Measurements from ENCODE around the gene TSFM.
"Not testable (repeated sequence)": the region's sequence is repeated elsewhere in the genome, so short reads cannot be mapped to it uniquely, and the experiment has no call there.

The TSFM gene

DNA sequence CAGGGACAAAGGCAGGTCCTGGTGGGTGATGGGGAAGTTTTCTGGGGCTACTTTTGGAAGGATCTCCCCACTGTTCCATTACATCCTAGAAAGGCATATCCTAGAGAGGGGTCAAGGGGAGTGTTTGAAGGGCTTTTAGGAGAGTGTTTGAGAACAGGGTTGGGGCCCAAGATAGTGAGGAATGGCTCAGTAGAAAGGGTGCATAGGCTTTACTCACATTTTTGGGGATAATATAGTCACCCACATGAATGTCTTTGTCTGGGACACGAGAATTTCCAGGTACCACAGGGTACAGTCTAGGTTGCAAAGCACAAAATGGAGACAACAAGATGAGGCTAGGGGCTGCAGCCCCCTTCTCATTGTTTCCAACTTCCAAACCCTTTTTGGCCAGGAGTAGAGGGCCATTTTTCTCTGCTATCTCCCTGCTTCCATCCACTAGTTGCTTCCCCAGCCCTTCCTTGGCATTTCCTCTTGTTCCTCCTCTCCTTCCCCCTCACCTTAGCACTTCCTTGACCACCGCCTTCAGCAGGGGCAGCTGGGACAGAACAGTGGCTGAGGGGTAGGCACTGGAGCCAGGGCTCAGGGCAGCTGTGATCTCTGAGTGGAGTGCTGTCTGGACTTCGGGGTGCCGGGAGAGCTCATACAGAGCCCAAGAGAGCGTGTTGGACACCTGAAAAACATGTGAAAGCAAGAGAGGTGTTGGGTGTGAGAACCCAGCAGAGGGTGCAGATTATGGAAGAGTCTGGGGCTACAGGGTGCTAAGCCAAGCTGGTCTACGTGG, 18.5 kb upstream of the TSFM start:
- DNase-seq: no peak

- peak in 1 of 2 donors; percentile 23 for DNase-seq
Observed at GRCh38 chr12:57764662-57765002, 18.0 kb upstream of the TSFM start.

GRCh38 chr12:57765003-57765697, 17.4 kb upstream of the TSFM start:
- peak in 1 of 2 donors; percentile 53 for DNase-seq

DNA sequence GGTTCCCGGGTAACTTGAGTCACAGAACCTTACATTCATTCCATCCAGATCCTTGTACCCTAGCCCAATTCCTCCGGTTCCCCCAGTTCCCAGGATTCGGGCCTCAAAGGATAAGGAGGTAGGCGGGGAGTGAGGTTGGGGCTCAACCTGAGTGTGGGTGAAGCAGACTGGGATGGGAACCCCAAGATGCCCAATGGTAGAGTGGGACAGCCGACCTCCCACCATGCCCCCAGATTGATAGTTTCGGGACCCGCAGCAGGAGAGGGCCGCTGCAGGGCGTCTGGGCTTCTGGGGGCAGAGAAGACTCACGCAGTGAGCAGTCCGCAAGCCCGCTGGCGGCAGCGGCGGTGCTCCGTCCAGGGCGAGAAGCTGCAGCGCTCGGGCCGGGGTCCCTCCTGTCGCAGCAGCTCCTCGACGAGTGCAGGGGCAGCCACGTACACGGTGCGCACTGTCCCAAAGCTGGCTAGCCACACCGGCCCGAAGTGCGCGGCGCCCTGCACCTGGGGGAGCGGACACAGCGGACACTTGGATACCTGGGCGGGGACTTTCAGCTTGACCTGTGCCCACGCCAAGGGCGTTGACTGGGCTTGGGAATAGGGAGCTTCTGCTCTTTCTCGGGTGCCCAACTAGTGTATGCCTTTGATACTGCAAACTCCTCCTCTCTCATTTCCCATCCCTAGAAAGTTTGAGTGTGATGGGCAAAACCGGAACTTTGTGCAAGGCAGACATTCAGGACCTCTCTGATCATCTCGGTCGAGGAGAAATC, 16.7 kb upstream of the TSFM start:
- peak in 1 of 2 donors; percentile 5 for DNase-seq

GRCh38 chr12:57766464-57767304, 15.9 kb upstream of the TSFM start, which contains the start of gene CYP27B1:
Gene CYP27B1, minus strand, starts transcription at chr12:57767078. Its CDS starts 37 bp downstream, at chr12:57767041.
- DNase-seq: peak in 1 of 2 donors; percentile 5

DNA sequence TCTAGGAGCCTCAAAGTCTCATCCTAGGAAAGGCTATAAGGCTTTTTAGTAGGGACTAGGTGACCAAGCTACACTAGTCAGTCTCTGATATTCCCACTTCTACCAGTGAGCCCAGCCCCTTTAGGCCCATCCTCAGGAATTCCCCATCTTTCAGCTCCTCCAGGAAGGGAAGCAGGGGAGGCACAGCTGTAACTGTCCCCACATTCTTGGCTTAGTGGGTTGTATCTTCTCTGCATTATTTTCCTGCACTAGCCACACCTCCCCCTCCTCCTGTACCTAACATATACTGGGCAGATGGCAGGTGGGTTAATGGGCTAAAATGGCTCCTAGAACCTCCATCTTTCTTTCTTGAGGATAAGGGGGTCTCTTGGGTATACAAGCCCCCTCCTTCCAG, 15.3 kb upstream of the TSFM start:
- no peak for DNase-seq

DNA sequence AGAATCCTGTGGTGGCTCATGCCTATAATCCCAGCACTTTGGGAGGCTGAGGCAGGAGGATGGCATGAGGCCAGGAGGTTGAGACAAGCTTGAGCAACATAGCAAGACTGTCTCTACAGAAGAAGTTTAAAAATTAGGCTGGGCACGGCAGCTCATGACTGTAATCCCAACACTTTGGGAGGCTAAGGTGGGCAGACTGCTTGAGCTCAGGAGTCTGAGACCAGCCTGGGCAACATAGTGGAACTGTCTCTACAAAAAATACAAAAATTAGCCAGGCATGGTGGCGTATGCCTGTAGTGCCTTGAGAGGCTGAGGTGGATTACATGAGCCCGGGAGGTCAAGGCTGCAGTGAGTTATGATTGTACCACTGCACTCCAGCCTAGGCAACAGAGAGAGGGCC, 14.7 kb upstream of the TSFM start:
- no peak for DNase-seq

DNA sequence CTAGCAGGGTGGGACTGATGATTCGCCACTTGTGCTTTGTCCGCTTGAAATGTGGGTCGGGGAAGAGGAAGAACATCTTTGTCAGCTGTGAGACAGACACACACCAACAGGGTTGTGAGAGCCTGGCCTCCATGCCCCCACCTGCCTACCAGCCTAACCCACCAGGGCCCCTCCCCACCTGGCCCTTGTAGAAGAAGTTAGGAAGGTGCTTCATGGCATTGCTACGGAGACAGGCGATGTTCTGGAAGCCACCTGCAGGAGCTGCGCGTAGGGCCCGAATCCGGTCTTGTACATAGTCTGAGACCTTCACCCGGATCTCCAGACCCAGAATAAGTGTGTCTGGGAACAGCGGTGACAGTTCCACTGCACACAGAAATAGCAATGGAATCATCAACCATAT, 13.0 kb upstream of the TSFM start:
- no peak for DNase-seq

GRCh38 chr12:57770734-57771133, 11.9 kb upstream of the TSFM start:
- DNase-seq: no peak

DNA sequence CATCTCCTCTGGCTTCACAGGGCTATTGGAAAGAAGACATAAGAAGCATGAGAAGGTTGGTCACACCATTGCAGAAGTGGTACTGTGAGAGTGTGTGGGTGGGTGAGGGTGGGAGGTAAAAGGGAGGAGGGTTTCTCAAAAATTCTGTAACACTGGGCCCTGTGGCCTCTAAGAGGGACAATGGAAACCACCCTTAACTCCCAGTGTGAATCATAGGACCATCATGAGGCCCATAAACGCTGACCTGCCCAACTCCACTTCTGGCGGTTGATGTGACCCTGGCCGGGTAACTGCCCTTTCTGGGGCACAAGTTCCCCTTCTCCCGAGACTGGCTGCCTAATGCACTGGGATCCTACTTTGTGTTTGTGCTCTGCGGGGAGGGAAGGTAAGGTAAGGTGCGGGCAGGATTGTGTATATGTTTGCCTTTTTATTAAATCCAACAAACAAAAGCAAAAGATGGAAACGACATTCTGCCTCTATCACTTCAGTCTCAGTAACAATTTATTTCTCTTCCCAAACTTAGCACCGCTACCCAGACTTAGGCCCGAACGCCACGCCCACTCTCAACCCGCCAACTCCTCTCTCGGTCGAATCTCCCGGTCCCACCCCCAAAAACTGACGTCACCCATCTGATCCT, 11.2 kb upstream of the TSFM start:
- DNase-seq: peak; percentile 81 to 86

- peak; percentile 87 to 88 for DNase-seq
Observed at GRCh38 chr12:57771873-57772428, 10.6 kb upstream of the TSFM start, which contains the start of gene METTL1. Gene METTL1, minus strand, starts transcription at chr12:57772105. Its CDS starts 22 bp downstream, at chr12:57772083.

GRCh38 chr12:57772429-57773322, 9.9 kb upstream of the TSFM start, which contains the start of gene EEF1AKMT3:
Gene EEF1AKMT3, plus strand, starts transcription at chr12:57772614. Its CDS starts 111 bp downstream, at chr12:57772725.
- peak in 1 of 2 donors; percentile 44 for DNase-seq

- DNase-seq: not testable (repeated sequence)
Observed at GRCh38 chr12:57774634-57775033, 8.0 kb upstream of the TSFM start.

DNA sequence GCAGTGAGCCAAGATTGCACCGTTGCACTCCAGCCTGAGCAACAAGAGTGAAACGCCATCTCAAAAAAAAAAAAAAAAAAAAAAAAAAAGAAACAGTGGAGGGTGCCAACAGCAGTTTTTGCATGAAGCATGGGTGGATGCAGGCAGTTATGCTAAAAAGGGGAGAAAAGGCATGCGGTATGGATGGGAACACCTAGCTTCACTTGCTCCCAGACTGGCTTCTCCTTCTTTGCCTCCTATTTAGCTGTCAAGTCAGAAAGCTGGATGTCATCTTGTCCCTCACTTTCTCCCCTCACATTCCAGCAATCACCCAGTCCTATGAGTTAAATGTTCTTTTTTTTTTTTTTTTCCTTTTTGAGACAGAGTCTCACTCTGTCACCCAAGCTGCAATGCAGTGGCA, 7.5 kb upstream of the TSFM start:
- no peak for DNase-seq

GRCh38 chr12:57775563-57776246, 6.9 kb upstream of the TSFM start:
- no peak for DNase-seq

DNA sequence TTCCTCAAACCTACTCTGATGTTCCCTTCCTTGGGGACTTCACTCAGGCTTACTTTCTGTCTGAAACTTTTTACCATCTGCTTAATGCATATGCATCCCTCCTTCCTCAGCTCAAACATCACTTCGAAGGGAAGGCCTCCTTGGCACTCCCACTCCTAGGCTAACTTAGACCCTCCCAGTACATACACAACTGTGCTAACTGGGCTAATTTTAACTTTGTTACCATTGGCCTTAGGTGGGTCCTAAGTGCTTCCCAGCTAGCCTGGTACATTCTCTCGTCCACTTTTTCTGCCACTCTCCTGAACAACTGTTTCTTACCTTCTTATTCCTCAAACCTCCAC, 6.4 kb upstream of the TSFM start:
- no peak for DNase-seq

DNA sequence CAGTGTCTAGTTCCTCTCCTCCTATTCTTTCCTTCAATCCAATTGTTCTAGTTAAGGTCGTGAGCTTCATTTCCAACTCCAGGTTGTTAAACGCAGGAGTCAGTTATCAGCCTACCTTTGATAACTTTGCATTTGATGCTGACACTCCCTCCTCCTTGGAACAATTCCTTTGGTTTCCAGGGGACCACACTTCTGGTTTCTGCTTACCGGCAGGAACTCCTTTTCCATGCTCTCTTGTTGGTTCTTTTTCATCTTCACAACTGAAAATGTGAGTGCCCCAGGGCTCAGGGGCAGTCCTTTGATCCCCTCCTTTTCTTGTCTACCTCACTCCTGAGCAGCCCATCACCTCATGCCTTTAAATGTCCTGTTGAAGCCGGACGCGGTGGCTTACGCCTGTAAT, 5.2 kb upstream of the TSFM start:
- no peak for DNase-seq

GRCh38 chr12:57777911-57778310, 4.7 kb upstream of the TSFM start:
- no peak for DNase-seq

DNA sequence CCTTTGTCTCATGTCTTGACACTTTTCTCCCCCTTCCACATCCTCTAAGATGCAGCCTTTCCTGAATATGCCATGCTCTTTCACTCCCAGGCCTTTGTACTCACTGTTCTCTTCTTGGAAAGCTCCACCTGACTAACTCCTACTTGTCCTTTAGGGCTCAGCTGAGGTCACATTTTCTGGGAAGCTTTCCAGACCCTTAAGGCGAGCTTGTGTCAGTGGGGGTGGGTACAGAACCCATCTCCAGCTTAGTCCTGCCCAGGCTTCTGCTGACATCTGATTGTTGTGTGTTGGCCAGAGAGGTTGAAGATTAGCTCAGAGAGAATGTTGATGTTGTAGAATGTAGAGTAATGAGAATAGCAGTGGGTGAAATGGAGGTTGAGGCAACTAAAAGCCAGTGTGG, 2.9 kb upstream of the TSFM start:
- no peak for DNase-seq

DNA sequence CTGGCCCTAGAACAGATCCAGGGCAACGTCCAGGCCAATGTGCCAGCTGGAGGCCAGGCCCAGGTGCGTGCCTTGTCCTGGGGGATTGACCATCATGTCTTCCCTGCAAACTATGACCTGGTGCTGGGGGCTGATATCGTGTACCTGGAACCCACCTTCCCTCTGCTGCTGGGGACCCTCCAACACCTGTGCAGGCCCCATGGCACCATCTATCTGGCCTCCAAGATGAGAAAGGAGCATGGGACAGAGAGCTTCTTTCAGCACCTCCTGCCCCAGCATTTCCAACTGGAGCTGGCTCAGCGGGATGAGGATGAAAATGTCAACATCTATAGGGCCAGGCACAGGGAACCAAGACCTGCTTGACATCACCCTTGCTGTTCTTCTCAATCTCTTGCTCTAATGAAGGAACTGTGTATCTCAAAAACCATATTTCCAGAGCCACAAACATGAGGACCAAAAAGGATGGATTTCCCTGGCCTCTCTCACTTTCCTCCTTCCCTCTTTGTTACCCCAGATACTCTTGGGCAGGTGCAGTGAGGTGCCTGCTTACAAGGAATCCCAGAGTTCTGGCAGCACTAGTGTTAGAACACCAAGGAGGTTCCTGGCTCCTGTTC, 2.2 kb upstream of the TSFM start:
- DNase-seq: no peak

Measured in stimulated activated CD4-positive, alpha-beta T cell treated with anti-CD3 and anti-CD28 coated beads, Interleukin-2, amount 100 ng/mL, for 48 hours (primary cell).